Endothelial cell of umbilical vein (primary cell): ENCODE results near the gene RAB11FIP3. TPM values are rescaled to one million over a fixed set of nuclear protein-coding genes. Genes with fewer than 3 reads are reported as not detected.

Experiments used
- BruUV-seq: library from RNA; stranded (reverse); fragments of 400-500 nt; replicated peaks from 2 replicates; lab custom pipeline; 2021; lab: Mats Ljungman, UMichigan
- CTCF ChIA-PET: fragments of 300-600, 350-600 bp; sonication (Branson Sonifier 250); formaldehyde crosslinking; loops from one replicate; lab custom pipeline; 2021; ENCODE audit warnings: antibody characterized with exemption, inconsistent platforms; lab: Charles Lee
- POLR2A ChIA-PET: fragments of 300-600, 350-600 bp; sonication (Branson Sonifier 250); formaldehyde crosslinking; loops from one replicate; lab custom pipeline; 2021; ENCODE audit warnings: antibody characterized with exemption, inconsistent platforms; lab: Charles Lee
- DNase-seq: peaks from one replicate; pipeline ENCODE4 v3.0.0-alpha.2; 2011; ENCODE audit warnings: low read depth, low spot score
- FAIRE-seq: peaks from 2 replicates; lab custom pipeline; 2011; peaks lifted over from hg19 to GRCh38; lab: Jason Lieb, UNC
- H2AFZ ChIP-seq: 2 replicates; pipeline ENCODE4 v1.6.0; 2012; ENCODE audit warnings: low read depth, low read length, control low read depth, inconsistent platforms
- H3K27ac ChIP-seq: 2 replicates; pipeline ENCODE4 v1.5.1; 2011; ENCODE audit warnings: low read depth, mild to moderate bottlenecking, control low read depth, low read length, moderate library complexity; ENCODE audit not compliant: insufficient read depth
- H3K27me3 ChIP-seq, 2 experiments: 2 replicates each; pipeline versions ENCODE4 v1.6.0 to v1.6.1; 2011; ENCODE audit warnings: low read length in 2 of 2, mixed read lengths in 1 of 2; ENCODE audit not compliant: control insufficient read depth in 2 of 2, insufficient read depth in 2 of 2
- H3K36me3 ChIP-seq, 2 experiments: 2 replicates in 1 of 2; 3 replicates in 1 of 2; pipeline ENCODE4 v1.5.1; 2011; ENCODE audit warnings: low read length in 2 of 2, mild to moderate bottlenecking in 1 of 2, moderate library complexity in 1 of 2; ENCODE audit not compliant: control insufficient read depth in 2 of 2, insufficient read depth in 2 of 2; ENCODE audit errors: extremely low read depth in 1 of 2
- H3K4me1 ChIP-seq: 3 replicates; pipeline ENCODE4 v1.5.1; 2011; ENCODE audit warnings: mild to moderate bottlenecking, low read length; ENCODE audit not compliant: control insufficient read depth, insufficient read depth; ENCODE audit errors: extremely low read depth
- H3K4me2 ChIP-seq: 2 replicates; pipeline ENCODE4 v1.6.1; 2011; ENCODE audit warnings: low read length, control low read depth, mixed read lengths; ENCODE audit not compliant: insufficient read depth
- H3K4me3 ChIP-seq, 3 experiments: fragments of 200-600 bp in 1 of 3; sonication (generic), shearing (Covaris generic) in 1 of 3; replicated peaks in 1 of 3; 2 replicates each; pipeline ENCODE4 v1.5.1; 2011 to 2016; ENCODE audit warnings: control low read depth in 3 of 3, low read length in 3 of 3, mild to moderate bottlenecking in 2 of 3, inconsistent platforms in 1 of 3, low read depth in 1 of 3, moderate library complexity in 1 of 3; ENCODE audit not compliant: insufficient read depth in 1 of 3
- H3K79me2 ChIP-seq: 2 replicates; pipeline ENCODE4 v1.6.0; 2012; ENCODE audit warnings: low read length, inconsistent platforms; ENCODE audit not compliant: control insufficient read depth, insufficient read depth
- H3K9ac ChIP-seq: replicated peaks from 2 replicates; pipeline ENCODE3; 2011; ENCODE audit warnings: low read length, control low read depth; ENCODE audit not compliant: insufficient read depth; ENCODE audit errors: extremely low read depth
- H3K9me1 ChIP-seq: replicated peaks from 3 replicates; pipeline ENCODE4 v1.6.0; 2011; ENCODE audit warnings: mild to moderate bottlenecking, low read length; ENCODE audit not compliant: control insufficient read depth, insufficient read depth; ENCODE audit errors: extremely low read depth
- H3K9me3 ChIP-seq: replicated peaks from 2 replicates; pipeline ENCODE4 v1.5.1; 2012; ENCODE audit warnings: low read length, inconsistent platforms; ENCODE audit not compliant: control insufficient read depth, insufficient read depth
- H4K20me1 ChIP-seq: replicated peaks from 2 replicates; pipeline ENCODE3; 2011; ENCODE audit warnings: mild to moderate bottlenecking, low read length; ENCODE audit not compliant: control insufficient read depth, insufficient read depth; ENCODE audit errors: extremely low read depth
- CTCF ChIP-seq, 2 donors: IDR thresholded peaks; 1 replicate in 1 of 2; 2 replicates in 1 of 2; pipeline ENCODE4 v1.5.1; 2011; ENCODE audit warnings: low read length in 2 of 2, mild to moderate bottlenecking in 2 of 2, moderate library complexity in 2 of 2, control low read depth in 1 of 2, inconsistent platforms in 1 of 2, low read depth in 1 of 2; ENCODE audit not compliant: insufficient read depth in 1 of 2; ENCODE audit errors: extremely low read depth in 1 of 2
- EZH2 ChIP-seq: IDR thresholded peaks from 2 replicates; pipeline ENCODE4 v1.6.1; 2012; ENCODE audit warnings: borderline replicate concordance, low read depth, mild to moderate bottlenecking, moderate library complexity, low read length, inconsistent platforms; ENCODE audit not compliant: severe bottlenecking
- FOS ChIP-seq: IDR thresholded peaks from 2 replicates; pipeline ENCODE4 v1.6.1; 2011; ENCODE audit warnings: mild to moderate bottlenecking, low read length, moderate library complexity, borderline replicate concordance; ENCODE audit not compliant: insufficient read depth
- GATA2 ChIP-seq: IDR thresholded peaks from 2 replicates; pipeline ENCODE4 v1.7.0; 2011; ENCODE audit warnings: low read depth, mild to moderate bottlenecking, moderate library complexity, mixed read lengths, low read length; ENCODE audit not compliant: insufficient read length, insufficient read depth
- JUN ChIP-seq: IDR thresholded peaks from 2 replicates; pipeline ENCODE4 v1.6.1; 2011; ENCODE audit warnings: borderline replicate concordance, low read depth; ENCODE audit not compliant: insufficient read length, insufficient read depth
- MAX ChIP-seq: IDR thresholded peaks from 2 replicates; pipeline ENCODE4 v1.6.1; 2011; ENCODE audit not compliant: insufficient read depth, insufficient read length
- MYC ChIP-seq: IDR thresholded peaks from one replicate; pipeline ENCODE4 v1.6.1; 2011; ENCODE audit warnings: mild to moderate bottlenecking, low read depth, low read length
- POLR2A ChIP-seq: IDR thresholded peaks from 2 replicates; pipeline ENCODE4 v1.6.1; 2012; ENCODE audit warnings: low read depth, mild to moderate bottlenecking, control low read depth, low read length
- POLR2AphosphoS5 ChIP-seq: IDR thresholded peaks from 2 replicates; pipeline ENCODE4 v1.6.1; 2012; ENCODE audit warnings: low read depth, mild to moderate bottlenecking, control low read depth, low read length, moderate library complexity; ENCODE audit not compliant: insufficient read depth
- dilution Hi-C: fragments of 300-500 bp; cut with MboI; formaldehyde crosslinking; loops from one replicate; pipeline ENCODE4 v1.15.0; 2019; ENCODE audit warnings: low sequenced_read_pairs; ENCODE audit not compliant: extremely low pct_ligation_motif_present
- intact Hi-C: fragments of 100-400 bp; cut with micrococcal nuclease; formaldehyde crosslinking; loops from one replicate; pipeline ENCODE4 v1.10.0; 2022
- polyA plus RNA-seq, 4 experiments: library from polyadenylated mRNA; depleted of rRNA in 3 of 4; stranded (reverse) in 3 of 4; unstranded in 1 of 4; fragments of >200 nt; gene quantifications; 2 replicates each; pipeline versions ENCODE4 v1.2.1 to v1.2.3, GENCODE V29; 2011 to 2012; ENCODE audit warnings: missing spikeins in 1 of 4
- total RNA-seq: library from RNA; stranded (reverse); gene quantifications from 2 replicates; pipeline ENCODE4 v1.2.3, GENCODE V29; 2021

The RAB11FIP3 gene
- total and polyA plus RNA-seq, 2 donors (not counting 3 experiments of a cell fraction or from before 2014, with no cell fraction given): 20.5 to 75.9 TPM

DNA sequence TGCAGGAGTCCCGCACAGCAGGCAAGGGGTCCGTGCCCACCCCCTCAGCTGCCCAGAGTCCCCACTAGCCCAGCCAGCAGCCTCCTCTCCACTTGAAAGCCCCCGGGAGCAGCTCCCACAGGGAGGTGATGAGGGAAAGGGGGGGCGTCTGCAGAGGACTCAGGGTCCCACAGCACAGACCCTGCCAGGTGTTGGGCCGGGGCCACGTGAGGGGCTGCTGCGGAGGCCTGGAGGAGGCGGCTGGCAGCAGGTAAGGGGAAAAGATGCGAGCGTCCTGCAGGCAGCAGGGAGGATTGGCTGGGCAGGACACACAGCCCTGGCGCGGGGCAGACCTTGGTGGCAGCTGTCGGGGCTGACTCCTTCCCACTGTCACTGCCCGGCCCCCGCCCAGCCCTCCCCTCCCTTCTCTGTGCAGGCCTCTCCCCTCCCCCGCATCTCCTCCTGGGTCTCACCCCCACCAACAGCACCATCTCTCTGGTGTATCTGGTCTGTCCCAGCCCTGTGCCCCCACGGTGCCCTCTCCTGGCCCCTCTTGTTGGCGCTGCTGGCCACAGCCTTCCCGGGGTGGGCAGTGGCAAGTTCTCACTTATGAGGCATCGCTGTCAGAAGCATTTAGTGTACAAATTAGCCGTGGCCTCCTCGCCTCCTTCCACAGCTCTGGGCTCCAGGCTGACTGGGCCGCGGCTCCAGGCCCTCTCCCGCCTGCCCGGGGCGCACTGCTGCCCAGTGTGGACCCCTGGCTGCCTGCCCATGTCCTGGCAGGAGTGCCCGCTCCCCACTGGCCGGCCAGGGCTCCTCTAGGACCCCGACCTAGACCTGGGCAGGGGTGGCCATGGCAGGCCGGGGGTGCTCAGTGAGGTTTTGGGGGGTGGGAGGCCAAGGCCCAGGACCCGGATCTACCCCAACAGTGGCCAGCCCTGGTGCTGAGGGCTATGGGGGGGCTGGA lies 130.4 kb downstream of the RAB11FIP3 start:
- Histone ChIP-seq H3K9me1 (no peaks in the 10 kb centered on the region), H3K9me3 (no peaks in the 10 kb centered on the region), H3K36me3 (peaks cover 0 to 5% of the 10 kb centered on the region in 2 experiments), H3K9ac (no peak overlapping the region), H3K4me1 (peaks cover 6% of the 10 kb centered on the region), H3K4me2 (no peak overlapping the region), H3K79me2 (no peaks in the 10 kb centered on the region), H4K20me1 (no peaks in the 10 kb centered on the region), H3K27me3 (peaks cover 7 to 10% of the 10 kb centered on the region in 2 experiments), H3K4me3 (no peak overlapping the region), H2AFZ (no peak overlapping the region), H3K27ac (no peak overlapping the region)
- DNase-seq: no peak
- POLR2A ChIA-PET: no interaction called here
- dilution Hi-C loops (no loop called here), intact Hi-C loops (no loop called here)
- TF ChIP-seq JUN (no peak), MAX (no peak), EZH2 (no peak), FOS (no peak), CTCF (IDR thresholded peaks at IDR 0.05; ENCODE audit: extremely low read depth in 1 of 2, insufficient read depth in 1 of 2, low read depth in 1 of 2, low read length in 2 of 2) (no peak), MYC (no peak), GATA2 (no peak), POLR2AphosphoS5 (no peak), POLR2A (no peak)
- FAIRE-seq: no peak
- CTCF ChIA-PET: interaction anchor here (2.8 kb wide), 1 partner anchor 10 kb away, joined by 9 read pairs; the partner anchor contains the start of gene NHLRC4
- no TSS peak for BruUV-seq
